T-cell (primary cell): Measurements from ENCODE around the gene LRRC59. TPM values are rescaled to one million over a fixed set of nuclear protein-coding genes. Genes with fewer than 3 reads are reported as not detected.
"Not testable (repeated sequence)": the region's sequence is repeated elsewhere in the genome, so short reads cannot be mapped to it uniquely, and the experiment has no call there.

Source experiments
- ATAC-seq, 4 experiments: fragments of 200-7000 bp in 3 of 4; fragments of 150-1000 bp in 1 of 4; cut with Tn5 transposase; replicated peaks in 1 of 4; 1 replicate in 3 of 4; 2 replicates in 1 of 4; pipeline ENCODE4 v1.10.0; 2021; ENCODE audit warnings: moderate library complexity in 3 of 4, mild to moderate bottlenecking in 2 of 4, moderate number of reproducible peaks in 1 of 4
- CTCF ChIA-PET, 2 donors: fragments of 300-600 bp; sonication (Branson Sonifier 250); formaldehyde crosslinking; loops; one replicate each; lab custom pipeline; 2022; ENCODE audit warnings: antibody characterized with exemption in 2 of 2; lab: Charles Lee
- POLR2A ChIA-PET, 2 donors: fragments of 300-600 bp; sonication (Branson Sonifier 250); formaldehyde crosslinking; loops; one replicate each; lab custom pipeline; 2022; ENCODE audit warnings: antibody characterized with exemption in 2 of 2; lab: Charles Lee
- DNase-seq, 35 experiments: peaks; one replicate each; pipeline versions ENCODE4 v3.0.0 to v3.0.0-alpha.2; 2013 to 2023
- H3K27ac ChIP-seq: one replicate; pipeline ENCODE4 v1.5.1; 2013; ENCODE audit warnings: low read length
- H3K27me3 ChIP-seq, 2 experiments: replicated peaks in 1 of 2; 1 replicate in 1 of 2; 2 replicates in 1 of 2; pipeline versions ENCODE4 v1.6.1 to v1.7.0; 2013; ENCODE audit warnings: low read length in 1 of 2, mixed read lengths in 1 of 2; ENCODE audit not compliant: control insufficient read depth in 2 of 2, insufficient read depth in 2 of 2; ENCODE audit errors: extremely low read depth in 1 of 2
- H3K36me3 ChIP-seq, 2 donors: 1 replicate in 1 of 2; 2 replicates in 1 of 2; pipeline versions ENCODE4 v1.6.1 to v1.7.0; 2013; ENCODE audit warnings: low read length in 1 of 2; ENCODE audit not compliant: control insufficient read depth in 2 of 2, insufficient read depth in 1 of 2; ENCODE audit errors: extremely low read depth in 1 of 2
- H3K4me1 ChIP-seq, 2 experiments: 1 replicate in 1 of 2; 2 replicates in 1 of 2; pipeline versions ENCODE4 v1.6.1 to v1.7.0; 2013; ENCODE audit warnings: low read length in 2 of 2, mixed read lengths in 1 of 2; ENCODE audit not compliant: insufficient read depth in 2 of 2, control insufficient read depth in 1 of 2; ENCODE audit errors: extremely low read depth in 1 of 2
- H3K4me3 ChIP-seq, 2 donors: 1 replicate in 1 of 2; 2 replicates in 1 of 2; pipeline versions ENCODE4 v1.5.1 to v1.7.0; 2013; ENCODE audit warnings: mild to moderate bottlenecking in 2 of 2, low read length in 1 of 2, moderate library complexity in 1 of 2; ENCODE audit not compliant: control insufficient read depth in 1 of 2; ENCODE audit errors: extremely low read depth in 1 of 2
- H3K9me3 ChIP-seq: 2 replicates; pipeline ENCODE4 v1.7.0; 2013
- H3K27ac Mint-ChIP-seq, 2 donors: one replicate each; pipeline ENCODE4 v1.8.0; 2020 to 2021; ENCODE audit warnings: mild to moderate bottlenecking in 2 of 2, mixed read lengths in 2 of 2
- H3K27me3 Mint-ChIP-seq, 2 donors: one replicate each; pipeline ENCODE4 v1.8.0; 2021 to 2022; ENCODE audit warnings: mixed read lengths in 2 of 2
- H3K36me3 Mint-ChIP-seq: one replicate; pipeline ENCODE4 v1.8.0; 2021; ENCODE audit warnings: mixed read lengths
- H3K4me1 Mint-ChIP-seq, 3 donors: one replicate each; pipeline ENCODE4 v1.8.0; 2020 to 2022; ENCODE audit warnings: mixed read lengths in 3 of 3, mild to moderate bottlenecking in 1 of 3
- H3K4me3 Mint-ChIP-seq, 3 donors: one replicate each; pipeline ENCODE4 v1.8.0; 2020 to 2022; ENCODE audit warnings: mild to moderate bottlenecking in 3 of 3, mixed read lengths in 3 of 3, moderate library complexity in 3 of 3
- H3K9me3 Mint-ChIP-seq, 3 donors: one replicate each; pipeline ENCODE4 v1.8.0; 2020 to 2022; ENCODE audit warnings: mixed read lengths in 3 of 3
- WGBS: methylation state at CpG from one replicate; pipeline ENCODE4 v1.1.5; 2013; ENCODE audit warnings: missing lambda C conversion rate; ENCODE audit not compliant: insufficient coverage; 5-methylcytosine and 5-hydroxymethylcytosine counted together
- total RNA-seq, 35 experiments: library from RNA in 6 of 35; stranded (reverse) in 6 of 35; fragments of 120-200 nt in 1 of 35; gene quantifications; one replicate each; pipeline versions ENCODE4 v1.2.1 to v1.2.4 and lab custom pipeline; 2013 to 2026

The LRRC59 gene
- total RNA-seq, 5 donors from 2014 or later (not counting 1 experiment from before 2014, with no cell fraction given) = 29.4 to 41.7 (median 33.1) TPM

GRCh38 chr17:50420419-50421112 lies 23.2 kb upstream of the LRRC59 start:
- WGBS = 97% methylated on average over 6 of the region's 6 CpGs
- Mint-ChIP-seq H3K4me3 (peak overlapping the region in 2 of 3 donors; percentile 66), H3K27ac (peak overlapping the region; percentile 91 to 94)

GRCh38 chr17:50419577-50419976 lies 22.3 kb upstream of the LRRC59 start:
- CTCF ChIA-PET, H3K36me3 Mint-ChIP-seq, DNase-seq, H3K27ac ChIP-seq, H3K4me3 ChIP-seq, H3K27me3 Mint-ChIP-seq, ATAC-seq, H3K9me3 ChIP-seq, POLR2A ChIA-PET, H3K36me3 ChIP-seq, H3K9me3 Mint-ChIP-seq, H3K27me3 ChIP-seq: not testable (repeated sequence)
- 97% methylated on average over 3 of the region's 10 CpGs for WGBS
- peaks cover 11 to 16% of the 10 kb centered on the region in 2 experiments for H3K4me1 ChIP-seq
- Mint-ChIP-seq H3K27ac (peak overlapping the region in 1 of 2 donors; percentile 71), H3K4me1 (peaks cover 14 to 31% (median 27%) of the 10 kb centered on the region in 3 donors), H3K4me3 (peak overlapping the region in 1 of 3 donors; percentile 22)

More at GRCh38 chr17:50420419-50421112, 23.2 kb upstream of the LRRC59 start:
- ChIA-PET POLR2A (no interaction called here), CTCF (interaction anchor here in 1 of 2 donors (1.0 to 1.7 kb wide), 3 partner anchors 22 to 86 kb away, joined by 3 to 18 read pairs (median 4); partner anchors contain the start of gene LRRC59)
- Histone ChIP-seq H3K4me3 (no peak overlapping the region), H3K36me3 (no peaks in the 10 kb centered on the region), H3K27me3 (no peaks in the 10 kb centered on the region), H3K27ac (peak overlapping the region; percentile 76), H3K9me3 (no peaks in the 10 kb centered on the region), H3K4me1 (peaks cover 14 to 24% of the 10 kb centered on the region in 2 experiments)
- H3K27me3 Mint-ChIP-seq = peaks cover 0 to 2% of the 10 kb centered on the region in 2 donors
- no peak for DNase-seq
- peaks cover 17 to 34% (median 29%) of the 10 kb centered on the region in 3 donors for H3K4me1 Mint-ChIP-seq
- H3K36me3 Mint-ChIP-seq = peaks cover 3% of the 10 kb centered on the region
- no peak for ATAC-seq
- H3K9me3 Mint-ChIP-seq = peaks cover 2 to 7% (median 6%) of the 10 kb centered on the region in 3 donors

DNA sequence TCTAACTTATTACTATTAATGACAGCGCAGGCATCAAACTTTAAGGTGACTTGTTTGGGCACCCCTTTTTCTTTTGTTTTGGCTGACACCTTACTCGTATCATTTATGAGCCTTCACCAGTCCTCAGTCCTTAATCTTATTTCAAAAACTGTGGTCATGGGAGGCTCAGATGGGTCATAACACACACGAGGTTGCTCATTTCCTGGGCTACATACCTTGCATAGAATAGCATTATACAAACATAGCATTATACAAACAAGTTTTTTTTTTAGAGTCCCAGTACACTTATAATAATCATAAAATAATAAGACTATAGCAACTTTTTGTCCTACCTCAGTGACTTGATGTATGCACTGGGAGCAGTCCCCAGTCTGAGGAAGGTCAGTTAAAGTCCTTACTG lies 17.5 kb upstream of the LRRC59 start:
- no peaks in the 10 kb centered on the region for H3K36me3 ChIP-seq
- Mint-ChIP-seq H3K27me3 (peaks cover 0 to 3% of the 10 kb centered on the region in 2 donors), H3K27ac (no peak overlapping the region), H3K4me1 (peaks cover 0 to 5% (median 3%) of the 10 kb centered on the region in 3 donors), H3K4me3 (no peak overlapping the region), H3K9me3 (peaks cover 2 to 7% (median 6%) of the 10 kb centered on the region in 3 donors), H3K36me3 (peaks cover 3% of the 10 kb centered on the region)
- H3K27ac ChIP-seq = no peak overlapping the region
- no peaks in the 10 kb centered on the region for H3K4me1 ChIP-seq
- no peak overlapping the region for H3K4me3 ChIP-seq
- POLR2A ChIA-PET = no interaction called here
- DNase-seq (no peak), ATAC-seq (no peak)
- no peaks in the 10 kb centered on the region for H3K9me3 ChIP-seq
- no peaks in the 10 kb centered on the region for H3K27me3 ChIP-seq
- CTCF ChIA-PET = no interaction called here
- 100% methylated on average over 2 of the region's 3 CpGs for WGBS

- no peaks in the 10 kb centered on the region for H3K36me3 ChIP-seq
- Mint-ChIP-seq H3K27me3 (peaks cover 0 to 2% of the 10 kb centered on the region in 2 donors), H3K4me1 (no peaks in the 10 kb centered on the region), H3K36me3 (no peaks in the 10 kb centered on the region), H3K9me3 (no peaks in the 10 kb centered on the region), H3K27ac (no peak overlapping the region), H3K4me3 (no peak overlapping the region)
- CTCF ChIA-PET = no interaction called here
- POLR2A ChIA-PET = no interaction called here
- no peak for ATAC-seq
- H3K4me3 ChIP-seq = no peak overlapping the region
- no peaks in the 10 kb centered on the region for H3K9me3 ChIP-seq
- DNase-seq = no peak
- no peak overlapping the region for H3K27ac ChIP-seq
- H3K27me3 ChIP-seq = peaks cover 0 to 5% of the 10 kb centered on the region in 2 experiments
- WGBS = 80% methylated on average over 1 of the region's 4 CpGs
- H3K4me1 ChIP-seq = no peaks in the 10 kb centered on the region
Observed at GRCh38 chr17:50412188-50412732, 14.9 kb upstream of the LRRC59 start.

DNA sequence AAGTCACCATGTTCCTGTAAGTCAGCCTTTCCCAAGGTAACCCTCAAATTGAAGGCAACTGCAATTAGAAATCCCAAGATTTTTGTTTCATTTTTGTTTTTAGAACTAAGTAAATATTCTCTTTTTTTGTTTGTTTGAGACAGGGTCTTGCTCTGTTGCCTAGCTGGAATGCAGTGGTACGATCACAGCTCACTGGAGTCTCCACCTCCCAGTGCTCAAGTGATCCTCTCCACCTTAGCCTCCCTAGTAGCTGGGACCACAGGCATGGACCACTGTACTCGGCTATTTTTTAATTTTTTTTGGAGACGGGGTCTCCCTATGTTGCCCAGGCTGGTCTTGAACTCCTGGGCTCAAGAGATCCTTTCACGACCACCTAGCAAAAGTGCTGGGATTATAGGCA lies 10.6 kb upstream of the LRRC59 start:
- Histone ChIP-seq H3K27ac (no peak overlapping the region), H3K4me3 (no peak overlapping the region), H3K9me3 (no peaks in the 10 kb centered on the region), H3K4me1 (no peaks in the 10 kb centered on the region), H3K36me3 (no peaks in the 10 kb centered on the region), H3K27me3 (peaks cover 0 to 27% of the 10 kb centered on the region in 2 experiments)
- Mint-ChIP-seq H3K27ac (no peak overlapping the region), H3K4me3 (no peak overlapping the region), H3K4me1 (no peaks in the 10 kb centered on the region), H3K36me3 (no peaks in the 10 kb centered on the region), H3K27me3 (peaks cover 14 to 23% of the 10 kb centered on the region in 2 donors), H3K9me3 (no peaks in the 10 kb centered on the region)
- ChIA-PET CTCF (interaction anchor here in 1 of 2 donors (1.5 kb wide), 1 partner anchor 14 kb away, joined by 3 read pairs; no protein-coding TSS in a partner anchor), POLR2A (interaction anchor here in 1 of 2 donors (0.7 kb wide), 1 partner anchor 19 kb away, joined by 3 read pairs; no protein-coding TSS in a partner anchor)
- ATAC-seq (no peak), DNase-seq (no peak)
- 85% methylated on average over 2 of the region's 4 CpGs for WGBS

DNA sequence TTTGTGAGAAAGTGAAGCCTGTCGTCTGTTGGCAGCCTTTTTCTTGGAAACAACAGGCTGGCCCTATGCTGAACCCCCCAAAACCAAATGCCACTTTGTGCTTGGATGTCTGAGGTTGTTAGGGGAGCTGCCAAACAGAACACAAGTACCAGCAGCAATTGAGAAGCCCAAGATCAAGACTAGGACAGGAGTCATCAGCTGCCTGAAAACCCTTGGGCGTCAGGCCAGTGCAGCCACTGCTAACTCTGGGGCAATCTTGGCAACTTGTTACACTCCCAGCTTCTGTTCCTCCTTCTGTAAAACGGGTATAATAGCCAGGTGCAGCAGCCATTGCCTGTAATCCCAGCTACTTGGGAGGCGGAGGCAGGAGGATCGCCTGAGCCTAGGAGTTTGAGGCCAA lies 9.3 kb upstream of the LRRC59 start:
- Mint-ChIP-seq H3K27me3 (peaks cover 14 to 23% of the 10 kb centered on the region in 2 donors), H3K4me1 (no peaks in the 10 kb centered on the region), H3K9me3 (no peaks in the 10 kb centered on the region), H3K27ac (no peak overlapping the region), H3K36me3 (no peaks in the 10 kb centered on the region), H3K4me3 (no peak overlapping the region)
- Histone ChIP-seq H3K27ac (no peak overlapping the region), H3K9me3 (no peaks in the 10 kb centered on the region), H3K4me1 (no peaks in the 10 kb centered on the region), H3K27me3 (peaks cover 0 to 27% of the 10 kb centered on the region in 2 experiments), H3K36me3 (no peaks in the 10 kb centered on the region), H3K4me3 (no peak overlapping the region)
- POLR2A ChIA-PET = no interaction called here
- CTCF ChIA-PET = interaction anchor here in 1 of 2 donors (1.7 kb wide), 1 partner anchor 44 kb away, joined by 4 read pairs; no protein-coding TSS in a partner anchor
- 49% methylated on average over 2 of the region's 5 CpGs for WGBS
- DNase-seq = no peak
- ATAC-seq = no peak
